ENCODE results near the gene KCNJ3.

Gene KCNJ3

GRCh38 chr2:154697418-154698252 lies 860 bp upstream of the KCNJ3 start:
- Histone ChIP-seq H3K27ac (peak overlapping the region; percentile 85 to 87), H3K4me1 (peaks cover 0 to 51% (median 16%) of the 10 kb centered on the region in 4 donors), H3K4me3 (peak overlapping the region; percentile 79 to 82), H3K36me3 (no peaks in the 10 kb centered on the region), H3K27me3 (no peaks in the 10 kb centered on the region), H3K9me3 (no peaks in the 10 kb centered on the region)
- peak; percentile 22 to 72 for DNase-seq
- TF ChIP-seq CTCF (IDR thresholded peaks at IDR 0.05), result no peak
- intact Hi-C loops (cut with DNase I; ENCODE audit: low total_unique reads), result no loop called here

GRCh38 chr2:154698721-154699574 lies 453 bp downstream of the KCNJ3 start:
- Histone ChIP-seq H3K9me3 (no peaks in the 10 kb centered on the region), H3K36me3 (no peaks in the 10 kb centered on the region), H3K27me3 (no peaks in the 10 kb centered on the region), H3K4me1 (peaks cover 0 to 43% (median 12%) of the 10 kb centered on the region in 4 donors), H3K27ac (peak overlapping the region; percentile 85 to 87), H3K4me3 (peak overlapping the region; percentile 79 to 82)
- no peak for TF ChIP-seq CTCF (IDR thresholded peaks at IDR 0.05)
- intact Hi-C loops (cut with DNase I; ENCODE audit: low total_unique reads), result no loop called here
- DNase-seq, result peak in 1 of 2 donors; percentile 69

- Histone ChIP-seq H3K9me3 (no peaks in the 10 kb centered on the region), H3K27me3 (no peaks in the 10 kb centered on the region), H3K4me1 (peaks cover 0 to 45% (median 11%) of the 10 kb centered on the region in 4 donors), H3K4me3 (peak overlapping the region; percentile 79 to 82), H3K36me3 (no peaks in the 10 kb centered on the region), H3K27ac (peak overlapping the region; percentile 85 to 87)
- intact Hi-C loops (cut with DNase I; ENCODE audit: low total_unique reads), result no loop called here
- DNase-seq, result no peak
- TF ChIP-seq CTCF (IDR thresholded peaks at IDR 0.05), result no peak
These were observed 1.1 kb downstream of the KCNJ3 start for GRCh38 chr2:154699575-154699930.

- no peaks in the 10 kb centered on the region for H3K36me3 ChIP-seq
- TF ChIP-seq CTCF (IDR thresholded peaks at IDR 0.05), result peak in 1 of 2 experiments; percentile 9
- H3K27ac ChIP-seq, result peak overlapping the region; percentile 85 to 87
- no peaks in the 10 kb centered on the region for H3K27me3 ChIP-seq
- no peaks in the 10 kb centered on the region for H3K9me3 ChIP-seq
- no peak for DNase-seq
- peak overlapping the region; percentile 79 to 82 for H3K4me3 ChIP-seq
- H3K4me1 ChIP-seq, result peaks cover 0 to 46% (median 11%) of the 10 kb centered on the region in 4 donors
- intact Hi-C loops (cut with DNase I; ENCODE audit: low total_unique reads), result no loop called here
These were observed 1.6 kb downstream of the KCNJ3 start for GRCh38 chr2:154700136-154700535.

GRCh38 chr2:154704991-154705390 lies 6.5 kb downstream of the KCNJ3 start:
- Histone ChIP-seq H3K4me1 (peaks cover 0 to 62% (median 2%) of the 10 kb centered on the region in 4 donors), H3K27me3 (no peaks in the 10 kb centered on the region), H3K36me3 (no peaks in the 10 kb centered on the region), H3K27ac (no peak overlapping the region), H3K4me3 (no peak overlapping the region), H3K9me3 (no peaks in the 10 kb centered on the region)
- intact Hi-C loops (cut with DNase I; ENCODE audit: low total_unique reads), result no loop called here
- no peak for TF ChIP-seq CTCF (IDR thresholded peaks at IDR 0.05)
- DNase-seq, result no peak
